GM19468 (cell line): Measurements from ENCODE around the gene NBDY.

Experiments used
- ATAC-seq: cut with Tn5 transposase; IDR thresholded peaks from one replicate; pipeline ENCODE4 v1.9.1; 2021; ENCODE audit warnings: mild to moderate bottlenecking, moderate library complexity, moderate number of reproducible peaks; ENCODE audit not compliant: unreplicated experiment; ENCODE audit errors: extremely low read depth

The NBDY gene

DNA sequence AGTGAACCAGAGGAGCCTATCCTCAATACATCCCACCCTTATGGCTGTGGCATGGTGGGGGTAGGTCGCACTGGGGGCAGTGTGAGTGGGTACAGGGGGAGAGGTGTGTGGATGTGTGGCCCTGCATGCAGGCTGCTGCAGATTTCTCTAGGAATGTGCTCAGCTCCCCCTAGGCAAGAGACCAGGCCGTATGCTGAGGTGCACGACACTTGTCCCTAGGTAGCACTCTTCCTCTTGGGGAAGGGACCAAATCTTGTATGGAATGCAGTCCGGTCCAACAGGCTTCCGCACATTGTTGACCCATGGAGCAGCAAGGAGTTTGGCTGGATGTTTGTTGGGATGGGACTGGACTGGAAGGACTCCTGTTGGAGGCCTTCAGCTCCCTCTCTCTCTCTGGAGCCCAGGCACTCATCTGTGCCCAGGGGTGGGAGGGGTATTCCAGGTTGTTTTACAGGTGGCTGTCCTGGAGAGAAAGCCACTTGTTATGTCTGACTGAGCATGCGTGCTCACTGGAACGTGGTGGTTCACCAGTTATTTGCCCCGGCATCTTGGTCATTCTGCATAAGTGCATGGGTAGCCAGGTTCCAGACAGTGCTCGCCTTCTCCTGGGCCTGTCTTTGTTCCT, 55.1 kb downstream of the NBDY start:
- no peak for ATAC-seq

GRCh38 chrX:56784666-56785065, 55.6 kb downstream of the NBDY start:
- ATAC-seq = no peak

- no peak for ATAC-seq
These were observed 56.4 kb downstream of the NBDY start for GRCh38 chrX:56785442-56785841.

GRCh38 chrX:56786889-56787733, 58.1 kb downstream of the NBDY start:
- no peak for ATAC-seq

GRCh38 chrX:56787734-56788152, 58.7 kb downstream of the NBDY start:
- no peak for ATAC-seq

DNA sequence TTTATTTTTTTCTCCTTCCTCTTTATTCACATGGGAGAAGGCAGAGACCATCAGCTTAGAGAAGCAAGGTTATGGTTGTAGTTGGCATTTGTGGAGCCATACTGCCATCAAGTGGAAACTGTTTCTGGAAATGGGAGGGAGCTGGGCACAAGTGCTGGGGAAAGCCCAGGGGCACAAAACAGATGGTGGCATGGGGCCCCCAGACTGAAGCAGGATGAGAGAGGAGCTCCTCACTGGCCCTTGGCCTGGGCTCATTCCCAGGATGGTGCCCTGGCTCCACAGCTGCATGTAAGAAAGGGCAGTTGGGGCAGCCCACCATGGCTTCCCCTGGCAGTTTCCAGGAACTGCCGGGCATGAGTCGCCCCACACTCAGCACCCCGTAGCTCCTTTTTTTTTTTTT, 59.2 kb downstream of the NBDY start:
- ATAC-seq = no peak

GRCh38 chrX:56788717-56789122, 59.7 kb downstream of the NBDY start:
- ATAC-seq = no peak

DNA sequence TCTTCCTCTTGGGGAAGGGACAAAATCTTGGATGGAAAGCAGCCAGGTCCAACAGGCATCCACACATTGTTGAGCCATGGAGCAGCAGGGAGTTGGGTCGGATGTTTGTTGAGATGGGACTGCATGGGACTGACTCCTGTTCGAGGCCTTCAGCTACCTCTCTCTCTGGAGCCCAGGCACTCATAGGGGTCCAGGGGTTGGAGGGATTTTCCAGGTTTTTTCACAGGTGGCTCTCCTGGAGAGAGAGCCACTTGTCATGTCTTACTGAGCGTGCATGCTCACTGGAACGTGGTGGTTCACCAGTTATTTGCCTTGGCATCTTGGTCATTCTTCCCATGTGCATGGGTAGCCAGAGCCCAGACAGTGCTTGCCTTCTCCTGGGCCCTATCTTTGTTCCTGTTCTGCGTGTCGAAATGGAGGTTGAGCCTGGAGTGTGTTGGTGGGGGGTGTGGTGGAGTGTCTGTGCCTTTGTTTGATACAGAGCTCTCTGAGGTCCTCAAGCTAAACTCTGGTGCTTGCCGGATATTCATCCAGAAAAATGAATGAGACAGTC, 60.6 kb downstream of the NBDY start:
- no peak for ATAC-seq

GRCh38 chrX:56790778-56791177, 61.7 kb downstream of the NBDY start:
- ATAC-seq = no peak

GRCh38 chrX:56791456-56791855, 62.4 kb downstream of the NBDY start:
- ATAC-seq = no peak

GRCh38 chrX:56792270-56793111, 63.4 kb downstream of the NBDY start:
- no peak for ATAC-seq

DNA sequence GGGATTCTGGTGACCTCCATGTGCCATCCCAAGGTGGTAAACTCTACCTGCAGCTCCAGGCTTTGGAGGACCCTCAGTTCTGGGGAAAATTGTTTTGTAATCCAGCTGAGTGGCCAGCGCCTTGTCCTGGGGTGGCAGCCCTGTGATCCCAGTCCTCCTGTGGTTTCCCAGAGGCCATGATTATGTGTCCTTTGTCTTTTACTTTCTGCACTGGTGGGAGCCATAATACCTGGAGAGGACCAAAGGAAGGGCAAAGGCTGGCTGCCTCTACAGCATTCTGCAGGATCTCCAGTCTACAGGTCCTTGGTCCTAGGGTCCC, 64.0 kb downstream of the NBDY start:
- no peak for ATAC-seq

DNA sequence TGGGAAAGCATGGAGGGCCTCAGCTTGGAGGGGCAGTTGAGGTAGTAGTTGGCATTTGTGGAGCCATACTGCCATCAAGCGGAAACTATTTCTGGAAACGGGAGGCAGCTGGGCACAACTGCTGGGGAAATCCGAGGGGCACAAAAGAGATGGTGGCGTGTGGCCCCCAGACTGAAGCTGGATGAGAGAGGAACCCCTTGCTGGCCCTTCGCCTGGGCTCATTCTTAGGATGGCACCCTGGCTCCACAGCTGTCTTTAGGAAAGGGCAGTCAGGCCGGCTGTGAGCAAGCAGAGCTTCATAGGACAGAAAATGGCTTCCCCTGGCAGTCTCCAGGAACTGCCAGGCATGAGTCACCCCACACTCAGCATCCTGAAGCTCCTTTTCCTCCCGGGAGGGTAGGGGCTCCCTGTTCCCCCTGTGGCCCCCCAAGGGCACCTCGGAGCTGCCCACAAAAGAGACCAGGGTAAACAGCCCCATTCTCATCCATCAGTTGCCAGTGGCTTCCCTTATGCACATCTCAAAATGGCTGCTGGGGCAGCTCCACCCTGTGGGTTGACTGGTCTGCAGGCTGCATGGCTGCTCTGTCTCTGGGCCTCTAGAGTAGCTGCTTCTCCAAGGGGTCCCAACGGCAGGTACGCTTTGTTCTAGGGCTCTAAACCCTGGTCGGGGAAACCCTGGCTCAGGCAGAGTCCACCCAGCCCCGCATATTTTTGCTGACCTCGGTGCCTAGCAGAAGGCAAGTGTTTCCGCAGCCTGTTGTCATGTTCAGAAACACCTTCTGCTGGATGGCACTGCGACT, 64.7 kb downstream of the NBDY start:
- no peak for ATAC-seq

- no peak for ATAC-seq
These were observed 65.6 kb downstream of the NBDY start for GRCh38 chrX:56794404-56795230.

DNA sequence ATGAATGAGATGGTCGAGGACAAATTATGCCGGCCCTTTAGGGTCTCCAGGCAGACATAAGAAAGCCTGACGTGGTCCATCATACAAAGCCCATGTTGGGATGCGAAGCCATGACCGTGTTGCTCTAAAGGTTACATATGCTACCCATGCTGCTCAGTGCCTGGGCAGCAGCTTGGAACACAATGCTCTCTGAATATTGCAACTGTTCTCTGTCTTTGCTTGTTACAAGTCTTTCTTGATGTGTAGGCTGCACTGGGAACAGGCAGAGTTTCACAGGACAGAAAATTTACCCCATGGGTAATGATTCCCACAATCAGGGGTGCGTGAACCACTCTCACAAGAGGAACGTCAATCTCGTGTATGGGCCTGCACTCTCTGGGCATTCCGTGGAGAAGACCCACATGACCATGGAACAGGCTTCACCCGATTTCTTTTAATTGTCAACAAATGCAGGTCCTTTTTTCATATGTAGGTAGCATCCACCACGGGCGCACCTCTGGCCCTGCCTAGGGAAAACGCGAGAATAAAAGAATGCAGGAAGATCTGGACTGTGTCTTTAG, 66.3 kb downstream of the NBDY start:
- ATAC-seq = no peak

DNA sequence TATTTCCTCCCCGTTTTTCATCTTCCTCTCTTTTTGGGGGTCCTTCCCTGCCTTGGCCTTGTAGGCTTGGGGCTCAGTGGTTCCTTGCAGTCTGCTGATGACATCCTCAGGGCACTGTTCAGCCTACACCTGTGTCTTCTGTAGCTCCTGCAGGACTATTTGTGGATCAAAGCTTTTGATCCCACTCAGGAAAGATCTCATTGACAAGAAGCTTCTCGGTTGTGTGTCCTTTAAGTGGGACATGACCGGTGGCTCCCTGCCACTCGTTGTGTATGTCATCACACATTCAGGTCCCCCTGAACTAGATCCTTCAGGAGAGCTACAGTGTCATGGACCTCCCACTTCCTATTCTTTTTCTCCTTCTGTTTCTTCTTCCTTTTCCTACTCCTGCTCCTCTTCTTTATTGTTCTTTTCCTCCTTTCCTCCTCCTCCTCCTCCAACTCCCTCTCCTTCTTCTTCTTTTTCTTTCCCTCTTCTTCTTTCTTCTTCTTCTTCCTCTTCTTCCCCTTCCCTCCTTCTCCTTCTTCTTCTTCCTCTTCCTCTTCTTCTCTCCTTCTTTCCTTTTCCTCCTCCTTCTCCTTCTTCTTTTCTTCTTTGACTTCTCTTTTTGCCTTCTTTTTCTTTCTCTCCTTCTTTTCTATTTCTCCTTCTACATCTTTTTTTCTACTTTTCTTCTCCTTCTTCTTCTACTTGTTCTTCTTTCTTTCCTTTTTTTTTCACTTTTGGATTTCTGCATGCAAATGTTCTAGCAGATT, 67.8 kb downstream of the NBDY start:
- ATAC-seq = no peak

- no peak for ATAC-seq
These were observed 68.7 kb downstream of the NBDY start for GRCh38 chrX:56797574-56798338.
